HCEC 1CT (cell line): ENCODE measurements around the gene PRLR.
A peak's percentile ranks its signal among the peaks of the same experiment; 100 is the strongest.
"Not testable (repeated sequence)": the region's sequence is repeated elsewhere in the genome, so short reads cannot be mapped to it uniquely, and the experiment has no call there.

Source experiments
- DNase-seq: peaks from one replicate; pipeline ENCODE4 v3.0.0-alpha.2; 2017

The PRLR gene

GRCh38 chr5:35066260-35066795 is 164.0 kb downstream of the PRLR start:
- DNase-seq, result no peak

- no peak for DNase-seq
These were observed 166.9 kb downstream of the PRLR start for GRCh38 chr5:35063414-35063813.

- peak; percentile 37 for DNase-seq
These were observed 169.0 kb downstream of the PRLR start for GRCh38 chr5:35061211-35061770.

GRCh38 chr5:35060236-35060635 is 170.1 kb downstream of the PRLR start:
- DNase-seq, result no peak

GRCh38 chr5:35059251-35059650 is 171.0 kb downstream of the PRLR start:
- DNase-seq, result no peak

- no peak for DNase-seq
These were observed 171.9 kb downstream of the PRLR start for GRCh38 chr5:35058374-35058788.

GRCh38 chr5:35056686-35057085 is 173.6 kb downstream of the PRLR start:
- no peak for DNase-seq

- DNase-seq, result no peak
These were observed 177.4 kb downstream of the PRLR start for GRCh38 chr5:35052838-35053237.

- no peak for DNase-seq
These were observed 179.7 kb downstream of the PRLR start for GRCh38 chr5:35050541-35051126.

GRCh38 chr5:35048910-35049309 is 181.4 kb downstream of the PRLR start:
- no peak for DNase-seq

- DNase-seq, result no peak
These were observed 182.4 kb downstream of the PRLR start, which contains the start of gene AGXT2 for GRCh38 chr5:35047785-35048404. Gene AGXT2 (minus strand): TSS chr5:35047949. CDS start chr5:35047892, 57 bp downstream.

- DNase-seq, result peak; percentile 100
These were observed 183.5 kb downstream of the PRLR start for GRCh38 chr5:35046774-35047173.

- no peak for DNase-seq
These were observed 185.0 kb downstream of the PRLR start for GRCh38 chr5:35045280-35045679.

GRCh38 chr5:35044649-35045048 is 185.6 kb downstream of the PRLR start:
- DNase-seq, result no peak

GRCh38 chr5:35042781-35043180 is 187.5 kb downstream of the PRLR start:
- no peak for DNase-seq

GRCh38 chr5:35041261-35041660 is 189.0 kb downstream of the PRLR start:
- DNase-seq, result no peak

- DNase-seq, result no peak
These were observed 191.4 kb downstream of the PRLR start for GRCh38 chr5:35038891-35039290.

GRCh38 chr5:35036536-35036935 is 193.8 kb downstream of the PRLR start:
- DNase-seq, result no peak

GRCh38 chr5:35035929-35036328 is 194.4 kb downstream of the PRLR start:
- not testable (repeated sequence) for DNase-seq

GRCh38 chr5:35035271-35035670 is 195.0 kb downstream of the PRLR start:
- no peak for DNase-seq

- DNase-seq, result no peak
These were observed 197.9 kb downstream of the PRLR start for GRCh38 chr5:35032356-35032755.

- DNase-seq, result peak; percentile 46
These were observed 199.0 kb downstream of the PRLR start for GRCh38 chr5:35031276-35031675.

- DNase-seq, result no peak
These were observed 199.7 kb downstream of the PRLR start for GRCh38 chr5:35030426-35031100.

- peak; percentile 87 for DNase-seq
These were observed 201.0 kb downstream of the PRLR start for GRCh38 chr5:35029333-35029732.
